ENCODE results near the gene KCTD10.

The KCTD10 gene

GRCh38 chr12:109469517-109469916, 7.6 kb downstream of the KCTD10 start:
- no peak for DNase-seq

GRCh38 chr12:109467978-109468676, 9.0 kb downstream of the KCTD10 start:
- no peak for DNase-seq

GRCh38 chr12:109466821-109467220, 10.3 kb downstream of the KCTD10 start:
- no peak for DNase-seq

- no peak for DNase-seq
Measured at GRCh38 chr12:109466305-109466704, 10.8 kb downstream of the KCTD10 start.

GRCh38 chr12:109464642-109465351, 12.3 kb downstream of the KCTD10 start:
- no peak for DNase-seq

GRCh38 chr12:109463756-109464155, 13.3 kb downstream of the KCTD10 start:
- no peak for DNase-seq

GRCh38 chr12:109462868-109463692, 14.0 kb downstream of the KCTD10 start:
- DNase-seq = peak in 1 of 5 donors; percentile 6

- DNase-seq = no peak
Measured at GRCh38 chr12:109461846-109462756, 15.0 kb downstream of the KCTD10 start.

- no peak for DNase-seq
Measured at GRCh38 chr12:109461049-109461845, 15.9 kb downstream of the KCTD10 start.

- no peak for DNase-seq
Measured at GRCh38 chr12:109460538-109460937, 16.6 kb downstream of the KCTD10 start.

GRCh38 chr12:109459247-109459646, 17.9 kb downstream of the KCTD10 start:
- DNase-seq = no peak

GRCh38 chr12:109458771-109459208, 18.3 kb downstream of the KCTD10 start:
- DNase-seq = no peak

- DNase-seq = no peak
Measured at GRCh38 chr12:109458086-109458485, 19.0 kb downstream of the KCTD10 start.

- no peak for DNase-seq
Measured at GRCh38 chr12:109455706-109456105, 21.4 kb downstream of the KCTD10 start.

GRCh38 chr12:109452489-109452888, 24.6 kb downstream of the KCTD10 start:
- no peak for DNase-seq

- no peak for DNase-seq
Measured at GRCh38 chr12:109451400-109451799, 25.7 kb downstream of the KCTD10 start.

GRCh38 chr12:109450980-109451379, 26.1 kb downstream of the KCTD10 start:
- no peak for DNase-seq

GRCh38 chr12:109449845-109450532, 27.1 kb downstream of the KCTD10 start:
- DNase-seq = no peak

- no peak for DNase-seq
Measured at GRCh38 chr12:109448707-109449390, 28.3 kb downstream of the KCTD10 start.

- DNase-seq = no peak
Measured at GRCh38 chr12:109448272-109448671, 28.8 kb downstream of the KCTD10 start.
